OCI-LY7 (cell line): Measurements from ENCODE around the gene COL4A2. TPM values are rescaled to one million over a fixed set of nuclear protein-coding genes. Genes with fewer than 3 reads are reported as not detected.

Experiments used
- BruUV-seq: library from RNA; stranded (reverse); fragments of 400-500 nt; replicated peaks from 2 replicates; lab custom pipeline; 2021; lab: Mats Ljungman, UMichigan
- CTCF ChIA-PET: fragments of 300-600 bp; sonication (Branson Sonifier 250); formaldehyde crosslinking; loops from one replicate; lab custom pipeline; 2022; ENCODE audit warnings: antibody characterized with exemption; ENCODE audit not compliant: unreplicated experiment; lab: Charles Lee
- POLR2A ChIA-PET: fragments of 300-600 bp; sonication (Branson Sonifier 250); formaldehyde crosslinking; loops from one replicate; lab custom pipeline; 2022; ENCODE audit warnings: antibody characterized with exemption; lab: Charles Lee
- DNase-seq: peaks from one replicate; pipeline ENCODE4 v3.0.0-alpha.2; 2015; ENCODE audit warnings: low spot score
- H2AFZ ChIP-seq: fragments of 200-600 bp; sonication (generic), shearing (Covaris generic); 2 replicates; pipeline ENCODE4 v1.6.1; 2014; ENCODE audit warnings: mild to moderate bottlenecking, antibody characterized with exemption, low read length, moderate library complexity
- H3K27ac ChIP-seq: fragments of 200-600 bp; sonication (generic); 2 replicates; pipeline ENCODE4 v1.5.1; 2014; ENCODE audit warnings: mixed run types, low read depth, mild to moderate bottlenecking, moderate library complexity, low read length, inconsistent platforms; ENCODE audit not compliant: poor library complexity, severe bottlenecking
- H3K36me3 ChIP-seq: fragments of 200-600 bp; sonication (generic); 2 replicates; pipeline ENCODE4 v1.6.1; 2014; ENCODE audit warnings: mild to moderate bottlenecking, antibody characterized with exemption, low read length, moderate library complexity, mixed read lengths; ENCODE audit not compliant: insufficient read depth
- H3K4me1 ChIP-seq: fragments of 200-600 bp; sonication (generic); 2 replicates; pipeline ENCODE4 v1.5.1; 2014; ENCODE audit warnings: mild to moderate bottlenecking, low read length; ENCODE audit not compliant: insufficient read depth, poor library complexity, severe bottlenecking
- H3K4me2 ChIP-seq: fragments of 200-600 bp; sonication (generic); 2 replicates; pipeline ENCODE4 v1.6.1; 2014; ENCODE audit warnings: mild to moderate bottlenecking, low read length
- H3K4me3 ChIP-seq: fragments of 200-600 bp; sonication (generic); 2 replicates; pipeline ENCODE4 v1.5.1; 2014; ENCODE audit warnings: mild to moderate bottlenecking, low read depth, low read length; ENCODE audit not compliant: poor library complexity, severe bottlenecking
- H3K79me2 ChIP-seq: fragments of 200-600 bp; sonication (generic); 2 replicates; pipeline ENCODE4 v1.6.1; 2016; ENCODE audit warnings: low read depth, mild to moderate bottlenecking, low read length, moderate library complexity, mixed read lengths; ENCODE audit not compliant: insufficient read depth
- H3K9me2 ChIP-seq: fragments of 200-600 bp; sonication (generic); 2 replicates; pipeline ENCODE4 v1.6.1; 2016; ENCODE audit warnings: mild to moderate bottlenecking, low read length, mixed read lengths; ENCODE audit not compliant: insufficient read depth
- H3K9me3 ChIP-seq: fragments of 200-600 bp; sonication (generic); 2 replicates; pipeline ENCODE4 v1.6.1; 2014; ENCODE audit warnings: mild to moderate bottlenecking, mixed run types, low read length, mixed read lengths
- H4K20me1 ChIP-seq: fragments of 200-600 bp; sonication (generic); 2 replicates; pipeline ENCODE4 v1.6.1; 2014; ENCODE audit warnings: mild to moderate bottlenecking, antibody characterized with exemption, low read length, moderate library complexity, mixed read lengths; ENCODE audit not compliant: insufficient read depth
- CTCF ChIP-seq: fragments of 200-600 bp; sonication (generic); conservative IDR thresholded peaks from 2 replicates; pipeline ENCODE4 v1.5.1; 2014; ENCODE audit warnings: mild to moderate bottlenecking, antibody characterized with exemption, low read length, moderate library complexity, mixed read lengths
- EZH2phosphoT487 ChIP-seq: fragments of 200-600 bp; sonication (generic); IDR thresholded peaks from 2 replicates; pipeline ENCODE4 v1.6.1; 2018; ENCODE audit warnings: low read depth, borderline replicate concordance, mild to moderate bottlenecking, mixed run types, antibody characterized with exemption, low read length, moderate library complexity, mixed read lengths
- intact Hi-C: fragments of 100-400 bp; cut with micrococcal nuclease; formaldehyde crosslinking; loops from one replicate; pipeline ENCODE4 v1.10.0; 2022; ENCODE audit not compliant: unreplicated experiment
- total RNA-seq, 2 experiments: library from RNA; depleted of rRNA in 1 of 2; stranded (reverse); fragments of >200 nt in 1 of 2; shearing (Covaris generic) in 1 of 2; gene quantifications; 2 replicates each; pipeline ENCODE4 v1.2.3, GENCODE V29; 2014 to 2022

Gene COL4A2
- total RNA-seq, 2 experiments from 2014 or later: 0.34 TPM; not detected in 1

- peak; percentile 27 for DNase-seq
- Histone ChIP-seq H3K9me3 (no peaks in the 10 kb centered on the region), H3K9me2 (no peaks in the 10 kb centered on the region), H3K4me1 (no peaks in the 10 kb centered on the region), H4K20me1 (no peaks in the 10 kb centered on the region), H3K36me3 (no peaks in the 10 kb centered on the region), H3K27ac (no peak overlapping the region), H3K79me2 (no peaks in the 10 kb centered on the region), H3K4me3 (no peak overlapping the region), H2AFZ (no peak overlapping the region), H3K4me2 (no peak overlapping the region)
- no TSS peak for BruUV-seq
- intact Hi-C loops: loop anchor here (2.0 kb wide), 1 partner anchor 190 kb away; no protein-coding TSS in a partner anchor
- TF ChIP-seq EZH2phosphoT487 (no peak), CTCF (peak; percentile 76)
- POLR2A ChIA-PET: no interaction called here
- CTCF ChIA-PET: interaction anchor here (0.6 kb wide), 1 partner anchor 10 kb away, joined by 3 read pairs; no protein-coding TSS in a partner anchor
These were observed 105.2 kb downstream of the COL4A2 start for GRCh38 chr13:110412132-110412914.

GRCh38 chr13:110413016-110413675, 106.1 kb downstream of the COL4A2 start:
- DNase-seq: no peak
- Histone ChIP-seq H3K4me2 (no peak overlapping the region), H4K20me1 (no peaks in the 10 kb centered on the region), H3K4me3 (no peak overlapping the region), H2AFZ (no peak overlapping the region), H3K36me3 (no peaks in the 10 kb centered on the region), H3K4me1 (no peaks in the 10 kb centered on the region), H3K27ac (no peak overlapping the region), H3K9me3 (no peaks in the 10 kb centered on the region), H3K9me2 (no peaks in the 10 kb centered on the region), H3K79me2 (no peaks in the 10 kb centered on the region)
- ChIA-PET CTCF (no interaction called here), POLR2A (no interaction called here)
- intact Hi-C loops: loop anchor here (2.0 kb wide), 1 partner anchor 190 kb away; no protein-coding TSS in a partner anchor
- TF ChIP-seq EZH2phosphoT487 (no peak), CTCF (no peak)
- BruUV-seq: no TSS peak
